Astrocyte (in vitro differentiated cells and primary cell): Measurements from ENCODE around the gene ARMH4.

Experiments
- CTCF ChIP-seq: IDR thresholded peaks from 2 replicates; pipeline ENCODE4 v1.5.1; 2011; ENCODE audit warnings: low read depth, mild to moderate bottlenecking, inconsistent platforms, low read length, moderate library complexity; ENCODE audit not compliant: insufficient read depth
- EZH2 ChIP-seq: IDR thresholded peaks from 2 replicates; pipeline ENCODE4 v1.6.1; 2012; ENCODE audit warnings: mild to moderate bottlenecking, low read length, inconsistent platforms; ENCODE audit not compliant: insufficient read depth

GRCh38 chr14:58073516-58073915 is 78.5 kb downstream of the ARMH4 start:
- TF ChIP-seq CTCF, result no peak
- TF ChIP-seq EZH2, result no peak
